SK-N-SH (cell line): ENCODE data around the gene SUCNR1. TPM values are rescaled to one million over a fixed set of nuclear protein-coding genes. Genes with fewer than 3 reads are reported as not detected.

Experiments used
- CTCF ChIA-PET: fragments of 300-600, 350-600 bp; formaldehyde crosslinking; extraction: SDS; loops from one replicate; lab custom pipeline; 2021; lab: Yijun Ruan, JAX
- POLR2A ChIA-PET: fragments of 350-600 bp; sonication (Branson Sonifier 250); formaldehyde crosslinking; extraction: SDS; loops from one replicate; lab custom pipeline; 2020; ENCODE audit warnings: antibody characterized with exemption, inconsistent platforms; lab: Yijun Ruan, JAX
- DNase-seq: peaks from one replicate; pipeline ENCODE4 v3.0.0; 2012
- H2AFZ ChIP-seq: fragments of 200-600 bp; sonication (generic); 2 replicates; pipeline ENCODE4 v1.8.1; 2016; ENCODE audit warnings: antibody characterized with exemption, mild to moderate bottlenecking, low read depth
- H3F3A ChIP-seq: fragments of 200-600 bp; sonication (generic); replicated peaks from 2 replicates; pipeline ENCODE3; 2016; ENCODE audit warnings: antibody characterized with exemption, mild to moderate bottlenecking; ENCODE audit not compliant: insufficient read depth
- H3K27ac ChIP-seq, 2 experiments: fragments of 200-500 bp in 1 of 2; fragments of 200-600 bp in 1 of 2; sonication (Bioruptor generic) in 1 of 2; sonication (generic), shearing (Covaris generic) in 1 of 2; 2 replicates each; pipeline versions ENCODE4 v1.5.1 to v1.6.1; 2014 to 2016; ENCODE audit warnings: low read depth in 2 of 2, inconsistent platforms in 1 of 2, low read length in 1 of 2, mild to moderate bottlenecking in 1 of 2, mixed read lengths in 1 of 2
- H3K27me3 ChIP-seq: fragments of 200-600 bp; sonication (generic), shearing (Covaris generic); 2 replicates; pipeline ENCODE4 v1.6.1; 2016; ENCODE audit warnings: mixed run types; ENCODE audit not compliant: insufficient read depth
- H3K36me3 ChIP-seq, 2 experiments: fragments of 200-500 bp in 1 of 2; fragments of 200-600 bp in 1 of 2; sonication (Bioruptor generic) in 1 of 2; sonication (generic) in 1 of 2; replicated peaks in 1 of 2; 2 replicates each; pipeline versions ENCODE3 to v1.5.1; 2014 to 2016; ENCODE audit warnings: low read length in 1 of 2, mild to moderate bottlenecking in 1 of 2; ENCODE audit not compliant: insufficient read depth in 2 of 2, control insufficient read depth in 1 of 2
- H3K4me1 ChIP-seq, 2 experiments: fragments of 200-500 bp in 1 of 2; fragments of 200-600 bp in 1 of 2; sonication (Bioruptor generic) in 1 of 2; sonication (generic), shearing (Covaris generic) in 1 of 2; 2 replicates each; pipeline versions ENCODE4 v1.5.1 to v1.6.1; 2014 to 2016; ENCODE audit warnings: low read depth in 1 of 2, low read length in 1 of 2, mixed run types in 1 of 2; ENCODE audit not compliant: insufficient read depth in 2 of 2, control insufficient read depth in 1 of 2
- H3K4me2 ChIP-seq: fragments of 200-600 bp; sonication (generic), shearing (Covaris generic); 2 replicates; pipeline ENCODE4 v1.6.1; 2017; ENCODE audit warnings: mixed run types
- H3K4me3 ChIP-seq, 2 experiments: fragments of 200-500 bp in 1 of 2; fragments of 200-600 bp in 1 of 2; sonication (Bioruptor generic) in 1 of 2; sonication (generic), shearing (Covaris generic) in 1 of 2; 2 replicates each; pipeline versions ENCODE4 v1.5.1 to v1.8.1; 2014 to 2016; ENCODE audit warnings: low read depth in 2 of 2, inconsistent platforms in 1 of 2, low read length in 1 of 2, mild to moderate bottlenecking in 1 of 2, mixed read lengths in 1 of 2, moderate library complexity in 1 of 2
- H3K79me2 ChIP-seq: fragments of 200-600 bp; sonication (generic); 2 replicates; pipeline ENCODE4 v1.8.1; 2017; ENCODE audit warnings: mild to moderate bottlenecking; ENCODE audit not compliant: insufficient read depth
- H3K9ac ChIP-seq: fragments of 200-600 bp; sonication (generic); 2 replicates; pipeline ENCODE4 v1.6.1; 2017; ENCODE audit warnings: mixed run types
- H3K9me2 ChIP-seq: fragments of 200-600 bp; sonication (generic); 2 replicates; pipeline ENCODE4 v1.6.1; 2017; ENCODE audit warnings: mixed run types
- H3K9me3 ChIP-seq: fragments of 200-600 bp; sonication (generic); 2 replicates; pipeline ENCODE4 v1.6.1; 2017; ENCODE audit warnings: mixed run types, mild to moderate bottlenecking, moderate library complexity
- H4K20me1 ChIP-seq: fragments of 200-600 bp; sonication (generic); 2 replicates; pipeline ENCODE4 v1.6.1; 2017; ENCODE audit warnings: mild to moderate bottlenecking, mixed run types; ENCODE audit not compliant: insufficient read depth
- EP300 ChIP-seq, 2 experiments: IDR thresholded peaks; 2 replicates each; pipeline versions ENCODE4 v1.4.0 to v1.6.1; 2012; ENCODE audit warnings: borderline replicate concordance in 1 of 2, low read depth in 1 of 2, low read length in 1 of 2
- FOSL2 ChIP-seq: IDR thresholded peaks from 2 replicates; pipeline ENCODE4 v1.4.0; 2012; ENCODE audit warnings: low read depth, mild to moderate bottlenecking, moderate library complexity, borderline replicate concordance
- FOXM1 ChIP-seq: IDR thresholded peaks from 2 replicates; pipeline ENCODE4 v1.4.0; 2012; ENCODE audit warnings: low read depth, mild to moderate bottlenecking
- JUND ChIP-seq: IDR thresholded peaks from 2 replicates; pipeline ENCODE4 v1.4.0; 2012
- MXI1 ChIP-seq: IDR thresholded peaks from 2 replicates; pipeline ENCODE4 v1.6.1; 2012; ENCODE audit warnings: mild to moderate bottlenecking, low read depth, low read length, improper control_type of control experiment
- NFIC ChIP-seq: IDR thresholded peaks from 2 replicates; pipeline ENCODE4 v1.4.0; 2012; ENCODE audit warnings: borderline replicate concordance
- NRF1 ChIP-seq: IDR thresholded peaks from 2 replicates; pipeline ENCODE4 v1.6.1; 2012; ENCODE audit warnings: low read depth, mild to moderate bottlenecking, low read length
- RXRA ChIP-seq: IDR thresholded peaks from 2 replicates; pipeline ENCODE4 v1.4.0; 2012; ENCODE audit warnings: low read depth, mild to moderate bottlenecking, borderline replicate concordance
- SMC3 ChIP-seq: IDR thresholded peaks from 2 replicates; pipeline ENCODE4 v1.6.1; 2012; ENCODE audit warnings: low read depth, low read length, improper control_type of control experiment
- TCF12 ChIP-seq: IDR thresholded peaks from 2 replicates; pipeline ENCODE4 v1.4.0; 2012
- TEAD4 ChIP-seq: IDR thresholded peaks from 2 replicates; pipeline ENCODE4 v1.4.0; 2012; ENCODE audit warnings: mild to moderate bottlenecking, borderline replicate concordance; ENCODE audit not compliant: insufficient read depth
- YY1 ChIP-seq: IDR thresholded peaks from 2 replicates; pipeline ENCODE4 v1.4.0; 2012; ENCODE audit warnings: low read depth, mild to moderate bottlenecking
- WGBS: methylation state at CpG from one replicate; pipeline ENCODE4 v1.1.6; 2017; ENCODE audit warnings: low lambda C conversion rate; 5-methylcytosine and 5-hydroxymethylcytosine counted together
- polyA plus RNA-seq, 3 experiments: library from polyadenylated mRNA; depleted of rRNA; stranded (reverse); fragments of >200 nt; gene quantifications; 2 replicates each; pipeline ENCODE4 v1.2.3, GENCODE V29; 2012
- TF ChIP-seq, protein P1 (sequence below): IDR thresholded peaks from 2 replicates; pipeline ENCODE4; 2012
- TF ChIP-seq, protein P2 (sequence below): fragments of 150-350 bp; IDR thresholded peaks from 2 replicates; pipeline ENCODE4 v1.6.1; 2016; ENCODE audit warnings: mild to moderate bottlenecking, low read depth, low read length
- TF ChIP-seq, protein P3 (sequence below): IDR thresholded peaks from 2 replicates; pipeline ENCODE4 v1.4.0; 2012; ENCODE audit warnings: low read depth, borderline replicate concordance
- TF ChIP-seq, protein P4 (sequence below): IDR thresholded peaks from 2 replicates; pipeline ENCODE4 v1.4.0; 2012; ENCODE audit warnings: low read depth, borderline replicate concordance

SUCNR1 gene
- polyA plus RNA-seq, 1 of the 3 experiments (the other 2 are of a cell fraction): 1.5 TPM

GRCh38 chr3:151909681-151910405 lies 36.4 kb downstream of the SUCNR1 start:
- Histone ChIP-seq H3K27ac (peak overlapping the region; percentile 68 to 94), H2AFZ (no peak overlapping the region), H3K9me2 (no peaks in the 10 kb centered on the region), H4K20me1 (no peaks in the 10 kb centered on the region), H3K9me3 (no peaks in the 10 kb centered on the region), H3K4me3 (no peak overlapping the region), H3K27me3 (no peaks in the 10 kb centered on the region), H3K79me2 (peaks cover 73% of the 10 kb centered on the region), H3K9ac (peak overlapping the region; percentile 51; the same call in 1 of the 2 replicates), H3K4me1 (peaks cover 0 to 29% of the 10 kb centered on the region in 2 experiments; a peak in 3 of 4 replicates), H3F3A (peaks cover 39% of the 10 kb centered on the region), H3K4me2 (peak overlapping the region; percentile 31; the same call in 1 of the 2 replicates), H3K36me3 (peaks cover 2 to 7% of the 10 kb centered on the region in 2 experiments)
- ChIA-PET CTCF (interaction anchor here (0.6 kb wide), 1 partner anchor 117 kb away, joined by 3 read pairs; no protein-coding TSS in a partner anchor), POLR2A (no interaction called here)
- DNase-seq: no peak
- TF ChIP-seq NFIC (peak; percentile 56), SMC3 (no peak), RXRA (peak; percentile 51), TEAD4 (peak; percentile 38; the same call in 1 of the 2 replicates), FOSL2 (peak; percentile 70; the same call in 1 of the 2 replicates), TCF12 (peak; percentile 45), YY1 (no peak), NRF1 (no peak), FOXM1 (0 out of 2 replicates have a peak, but pooled peaks have one; percentile 43), MXI1 (no peak), EP300 (IDR thresholded peaks at IDR 0.05; ENCODE audit: borderline replicate concordance in 1 of 2, low read depth in 1 of 2, low read length in 1 of 2) (peak in 1 of 2 experiments; percentile 47; a peak in 1 of 4 replicates), JUND (peak; percentile 63)
- TF ChIP-seq, protein P1, sequence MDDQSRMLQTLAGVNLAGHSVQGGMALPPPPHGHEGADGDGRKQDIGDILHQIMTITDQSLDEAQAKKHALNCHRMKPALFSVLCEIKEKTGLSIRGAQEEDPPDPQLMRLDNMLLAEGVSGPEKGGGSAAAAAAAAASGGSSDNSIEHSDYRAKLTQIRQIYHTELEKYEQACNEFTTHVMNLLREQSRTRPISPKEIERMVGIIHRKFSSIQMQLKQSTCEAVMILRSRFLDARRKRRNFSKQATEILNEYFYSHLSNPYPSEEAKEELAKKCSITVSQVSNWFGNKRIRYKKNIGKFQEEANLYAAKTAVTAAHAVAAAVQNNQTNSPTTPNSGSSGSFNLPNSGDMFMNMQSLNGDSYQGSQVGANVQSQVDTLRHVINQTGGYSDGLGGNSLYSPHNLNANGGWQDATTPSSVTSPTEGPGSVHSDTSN: peak; percentile 46; the same call in 1 of the 2 replicates
- TF ChIP-seq, protein P2, sequence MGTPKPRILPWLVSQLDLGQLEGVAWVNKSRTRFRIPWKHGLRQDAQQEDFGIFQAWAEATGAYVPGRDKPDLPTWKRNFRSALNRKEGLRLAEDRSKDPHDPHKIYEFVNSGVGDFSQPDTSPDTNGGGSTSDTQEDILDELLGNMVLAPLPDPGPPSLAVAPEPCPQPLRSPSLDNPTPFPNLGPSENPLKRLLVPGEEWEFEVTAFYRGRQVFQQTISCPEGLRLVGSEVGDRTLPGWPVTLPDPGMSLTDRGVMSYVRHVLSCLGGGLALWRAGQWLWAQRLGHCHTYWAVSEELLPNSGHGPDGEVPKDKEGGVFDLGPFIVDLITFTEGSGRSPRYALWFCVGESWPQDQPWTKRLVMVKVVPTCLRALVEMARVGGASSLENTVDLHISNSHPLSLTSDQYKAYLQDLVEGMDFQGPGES: no peak
- TF ChIP-seq, protein P3, sequence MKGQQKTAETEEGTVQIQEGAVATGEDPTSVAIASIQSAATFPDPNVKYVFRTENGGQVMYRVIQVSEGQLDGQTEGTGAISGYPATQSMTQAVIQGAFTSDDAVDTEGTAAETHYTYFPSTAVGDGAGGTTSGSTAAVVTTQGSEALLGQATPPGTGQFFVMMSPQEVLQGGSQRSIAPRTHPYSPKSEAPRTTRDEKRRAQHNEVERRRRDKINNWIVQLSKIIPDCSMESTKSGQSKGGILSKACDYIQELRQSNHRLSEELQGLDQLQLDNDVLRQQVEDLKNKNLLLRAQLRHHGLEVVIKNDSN: no peak
- TF ChIP-seq, protein P4, sequence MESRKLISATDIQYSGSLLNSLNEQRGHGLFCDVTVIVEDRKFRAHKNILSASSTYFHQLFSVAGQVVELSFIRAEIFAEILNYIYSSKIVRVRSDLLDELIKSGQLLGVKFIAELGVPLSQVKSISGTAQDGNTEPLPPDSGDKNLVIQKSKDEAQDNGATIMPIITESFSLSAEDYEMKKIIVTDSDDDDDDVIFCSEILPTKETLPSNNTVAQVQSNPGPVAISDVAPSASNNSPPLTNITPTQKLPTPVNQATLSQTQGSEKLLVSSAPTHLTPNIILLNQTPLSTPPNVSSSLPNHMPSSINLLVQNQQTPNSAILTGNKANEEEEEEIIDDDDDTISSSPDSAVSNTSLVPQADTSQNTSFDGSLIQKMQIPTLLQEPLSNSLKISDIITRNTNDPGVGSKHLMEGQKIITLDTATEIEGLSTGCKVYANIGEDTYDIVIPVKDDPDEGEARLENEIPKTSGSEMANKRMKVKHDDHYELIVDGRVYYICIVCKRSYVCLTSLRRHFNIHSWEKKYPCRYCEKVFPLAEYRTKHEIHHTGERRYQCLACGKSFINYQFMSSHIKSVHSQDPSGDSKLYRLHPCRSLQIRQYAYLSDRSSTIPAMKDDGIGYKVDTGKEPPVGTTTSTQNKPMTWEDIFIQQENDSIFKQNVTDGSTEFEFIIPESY: no peak
- WGBS: 14% methylated on average over 1 of the region's 1 CpG
